Measurements from ENCODE around the gene LY86. TPM values are rescaled to one million over a fixed set of nuclear protein-coding genes. Genes with fewer than 3 reads are reported as not detected.

The LY86 gene
- total and polyA plus RNA-seq, 2 of the 13 experiments (the other 11 are each of a cell fraction or from before 2014, with no cell fraction given): not detected

GRCh38 chr6:6569811-6570164 lies 18.7 kb upstream of the LY86 start:
- in situ Hi-C loops (cut with HindIII; ENCODE audit: extremely low pct_ligation_motif_present, low pct_unique_long_range_greater_than_20kb): no loop called here
- POLR2A ChIA-PET: no interaction called here
- H3K9ac ChIP-seq (ENCODE audit: insufficient read depth, low read depth, low read length): no peak overlapping the region
- no peak for ATAC-seq
- H3K4me3 ChIP-seq (replicated peaks in 1 of 3; ENCODE audit: insufficient read depth in 1 of 3, low read depth in 2 of 3, low read length in 3 of 3): no peak overlapping the region
- H3K4me2 ChIP-seq (ENCODE audit: low read depth, low read length): no peak overlapping the region
- no peak for FAIRE-seq
- no peaks in the 10 kb centered on the region for H3K79me2 ChIP-seq (ENCODE audit: insufficient read depth, low read length)
- intact Hi-C loops (cut with micrococcal nuclease; ENCODE audit: unreplicated experiment): no loop called here
- 40% methylated on average over 2 of the region's 2 CpGs for WGBS (ENCODE audit: low lambda C conversion rate)
- no peak overlapping the region for H3K27ac ChIP-seq (ENCODE audit: extremely low read length, insufficient read depth, low read length)
- H3K4me1 ChIP-seq (ENCODE audit: insufficient read depth, low read length): no peaks in the 10 kb centered on the region
- CTCF ChIA-PET (ENCODE audit: low intra/inter-chr PET ratio, low total read pairs): no interaction called here
- DNase-seq (ENCODE audit: low spot score): no peak
- no peaks in the 10 kb centered on the region for H4K20me1 ChIP-seq (ENCODE audit: insufficient read depth, low read length)
- no peaks in the 10 kb centered on the region for H3K36me3 ChIP-seq (replicated peaks in 1 of 2; ENCODE audit: control insufficient read depth in 1 of 2, insufficient read depth in 2 of 2, low read length in 2 of 2)
- H3K9me3 ChIP-seq (ENCODE audit: low read length): no peaks in the 10 kb centered on the region
- H3K27me3 ChIP-seq (ENCODE audit: control insufficient read depth in 1 of 2, insufficient read depth in 2 of 2, low read length in 2 of 2): peaks cover 0 to 13% of the 10 kb centered on the region in 2 experiments; a peak in 2 of 5 replicates
- TF ChIP-seq SAFB2 (CRISPR knock-in tag; IDR thresholded peaks at IDR 0.05; ENCODE audit: borderline replicate concordance, low read depth) (no peak), ATF7 (IDR thresholded peaks at IDR 0.05) (peak; percentile 28; the same call in 1 of the 2 replicates), ATF7 (CRISPR knock-in tag; IDR thresholded peaks at IDR 0.05) (no peak)
- no peak overlapping the region for H2AFZ ChIP-seq (ENCODE audit: low read length)
- no TSS peak for BruUV-seq (replicated peaks)

- no peaks in the 10 kb centered on the region for H3K9me3 ChIP-seq (ENCODE audit: low read length)
- DNase-seq (ENCODE audit: low spot score) (no peak), FAIRE-seq (no peak), ATAC-seq (no peak)
- H3K27me3 ChIP-seq (ENCODE audit: control insufficient read depth in 1 of 2, insufficient read depth in 2 of 2, low read length in 2 of 2): peaks cover 0 to 13% of the 10 kb centered on the region in 2 experiments; a peak in 2 of 5 replicates
- CTCF ChIA-PET (ENCODE audit: low intra/inter-chr PET ratio, low total read pairs): no interaction called here
- intact Hi-C loops (cut with micrococcal nuclease; ENCODE audit: unreplicated experiment): no loop called here
- no peak overlapping the region for H3K27ac ChIP-seq (ENCODE audit: extremely low read length, insufficient read depth, low read length)
- no peaks in the 10 kb centered on the region for H3K79me2 ChIP-seq (ENCODE audit: insufficient read depth, low read length)
- no peaks in the 10 kb centered on the region for H4K20me1 ChIP-seq (ENCODE audit: insufficient read depth, low read length)
- H3K4me1 ChIP-seq (ENCODE audit: insufficient read depth, low read length): no peaks in the 10 kb centered on the region
- no peaks in the 10 kb centered on the region for H3K36me3 ChIP-seq (replicated peaks in 1 of 2; ENCODE audit: control insufficient read depth in 1 of 2, insufficient read depth in 2 of 2, low read length in 2 of 2)
- no peak overlapping the region for H3K9ac ChIP-seq (ENCODE audit: insufficient read depth, low read depth, low read length)
- no peak overlapping the region for H3K4me2 ChIP-seq (ENCODE audit: low read depth, low read length)
- no TSS peak for BruUV-seq (replicated peaks)
- H2AFZ ChIP-seq (ENCODE audit: low read length): no peak overlapping the region
- POLR2A ChIA-PET: no interaction called here
- TF ChIP-seq ZNF614 (CRISPR knock-in tag; IDR thresholded peaks at IDR 0.05; ENCODE audit: borderline replicate concordance) (no peak), NFYC (CRISPR knock-in tag; IDR thresholded peaks at IDR 0.05) (no peak), ZNF816 (CRISPR knock-in tag; IDR thresholded peaks at IDR 0.05; ENCODE audit: borderline replicate concordance) (no peak)
- TF ChIP-seq, protein P1, sequence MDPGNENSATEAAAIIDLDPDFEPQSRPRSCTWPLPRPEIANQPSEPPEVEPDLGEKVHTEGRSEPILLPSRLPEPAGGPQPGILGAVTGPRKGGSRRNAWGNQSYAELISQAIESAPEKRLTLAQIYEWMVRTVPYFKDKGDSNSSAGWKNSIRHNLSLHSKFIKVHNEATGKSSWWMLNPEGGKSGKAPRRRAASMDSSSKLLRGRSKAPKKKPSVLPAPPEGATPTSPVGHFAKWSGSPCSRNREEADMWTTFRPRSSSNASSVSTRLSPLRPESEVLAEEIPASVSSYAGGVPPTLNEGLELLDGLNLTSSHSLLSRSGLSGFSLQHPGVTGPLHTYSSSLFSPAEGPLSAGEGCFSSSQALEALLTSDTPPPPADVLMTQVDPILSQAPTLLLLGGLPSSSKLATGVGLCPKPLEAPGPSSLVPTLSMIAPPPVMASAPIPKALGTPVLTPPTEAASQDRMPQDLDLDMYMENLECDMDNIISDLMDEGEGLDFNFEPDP (CRISPR knock-in tag; conservative IDR thresholded peaks at IDR 0.05): no peak
- WGBS (ENCODE audit: low lambda C conversion rate): 8% methylated on average over 4 of the region's 4 CpGs
- H3K4me3 ChIP-seq (replicated peaks in 1 of 3; ENCODE audit: insufficient read depth in 1 of 3, low read depth in 2 of 3, low read length in 3 of 3): no peak overlapping the region
- in situ Hi-C loops (cut with HindIII; ENCODE audit: extremely low pct_ligation_motif_present, low pct_unique_long_range_greater_than_20kb): no loop called here
Measured at GRCh38 chr6:6570929-6571671, 17.4 kb upstream of the LY86 start.
